Activated CD4-positive, CD25-positive, alpha-beta regulatory T cell (primary cell): Measurements from ENCODE around the gene GTF2H4.
"Not testable (repeated sequence)": the region's sequence is repeated elsewhere in the genome, so short reads cannot be mapped to it uniquely, and the experiment has no call there.

ENCODE experiments used
- DNase-seq, 4 experiments: peaks; one replicate each; lab custom pipeline; 2025; lab: John Stamatoyannopoulos, UW

GTF2H4 gene

DNA sequence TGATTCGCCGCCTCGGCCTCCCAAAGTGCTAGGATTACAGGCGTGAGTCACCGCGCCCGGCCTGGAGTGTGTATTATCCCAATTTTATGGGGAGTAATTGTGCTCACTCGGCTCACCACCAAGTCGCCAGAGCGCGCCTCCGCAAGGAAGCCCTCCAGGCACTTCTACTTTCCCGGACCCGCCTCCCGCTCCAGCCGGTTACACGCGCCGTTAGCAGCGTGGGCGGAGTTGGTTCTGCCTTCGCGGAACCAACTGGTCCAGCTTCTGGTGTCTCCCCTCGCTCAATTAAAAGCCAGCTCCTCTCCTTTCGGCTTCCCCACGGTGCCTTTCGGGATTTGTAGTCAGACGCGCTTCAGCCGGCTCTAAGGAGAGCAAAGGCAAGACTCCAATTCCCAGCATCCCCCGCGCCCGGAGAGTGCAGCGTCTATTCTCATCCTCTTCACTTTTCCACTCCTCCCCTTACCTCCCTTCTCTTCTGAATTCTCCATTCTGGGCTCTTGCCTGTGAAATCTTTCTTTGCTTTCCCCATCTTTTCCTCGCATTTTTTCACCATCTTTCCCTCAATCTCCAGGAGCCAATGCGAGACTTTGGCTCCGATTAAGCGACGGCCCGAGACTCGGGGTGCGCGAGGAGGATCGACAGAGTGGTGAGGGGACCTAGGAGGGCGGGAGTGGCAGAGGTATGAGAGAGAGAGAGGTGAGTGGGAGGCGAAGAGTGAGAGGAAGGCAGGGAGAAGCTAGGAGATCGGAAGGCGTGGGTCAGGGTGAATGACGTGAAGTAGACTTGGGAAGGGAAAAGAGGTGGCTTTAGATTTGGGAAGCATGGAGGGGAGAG lies at the start of gene GTF2H4:
Gene GTF2H4 (plus strand): TSS at position 450 of the 834 bp plus-strand sequence.
- peak; percentile 83 to 91 (median 88) for DNase-seq

DNA sequence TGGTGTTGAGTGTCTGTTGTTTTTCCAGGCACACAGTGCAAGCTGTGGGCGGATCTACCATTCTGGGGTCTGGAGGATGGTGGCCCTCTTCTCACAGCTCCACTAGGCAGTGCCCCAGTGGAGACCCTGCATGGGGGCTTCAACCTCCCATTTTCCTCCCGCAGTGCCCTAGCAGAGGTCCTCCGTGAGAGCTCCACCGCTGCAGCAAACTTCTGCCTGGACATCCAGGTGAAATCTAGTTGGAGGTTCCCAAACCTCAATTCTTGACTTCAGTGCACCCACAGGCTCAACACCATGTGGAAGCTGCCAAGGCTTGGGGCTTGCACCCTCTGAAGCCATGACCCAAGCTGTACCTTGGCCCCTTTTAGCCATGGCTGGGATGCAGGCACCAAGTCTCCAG lies 48.3 kb upstream of the GTF2H4 start:
- DNase-seq: not testable (repeated sequence)

DNA sequence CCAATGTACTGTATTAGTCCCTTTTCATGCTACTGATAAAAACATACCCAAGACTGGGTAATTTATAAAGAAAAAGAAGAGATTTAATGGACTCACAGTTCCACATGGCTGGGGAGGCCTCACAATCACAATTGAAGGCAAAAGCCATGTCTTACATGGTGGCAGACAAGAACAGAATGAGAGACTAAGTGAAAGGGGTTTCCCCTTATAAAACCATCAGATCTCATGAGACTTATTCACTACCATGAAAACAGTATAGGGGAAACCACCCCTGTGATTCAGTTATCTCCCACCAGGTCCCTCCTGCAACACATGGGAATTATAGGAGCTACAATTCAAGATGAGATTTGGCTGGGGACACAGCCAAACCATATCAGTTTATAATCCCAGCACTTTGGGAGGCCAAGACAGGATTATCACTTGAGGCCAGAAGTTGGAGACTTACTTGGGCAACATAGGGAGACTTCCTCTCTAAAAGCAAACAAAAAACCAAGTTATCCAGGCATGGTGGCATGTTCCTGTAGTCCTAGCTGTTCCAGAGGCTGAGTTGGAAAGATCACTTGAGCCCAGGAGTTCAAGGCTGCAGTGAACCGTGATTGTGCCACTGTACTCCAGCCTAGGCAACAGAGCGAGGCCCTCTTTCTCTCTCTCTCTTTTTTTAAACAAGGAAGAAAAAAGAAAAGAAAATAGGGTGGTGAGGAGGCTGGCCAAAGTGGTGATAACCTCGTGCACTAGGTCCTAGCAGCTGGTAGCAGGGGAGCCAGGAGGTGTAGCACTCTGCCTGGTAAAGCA lies 46.6 kb upstream of the GTF2H4 start:
- no peak for DNase-seq

DNA sequence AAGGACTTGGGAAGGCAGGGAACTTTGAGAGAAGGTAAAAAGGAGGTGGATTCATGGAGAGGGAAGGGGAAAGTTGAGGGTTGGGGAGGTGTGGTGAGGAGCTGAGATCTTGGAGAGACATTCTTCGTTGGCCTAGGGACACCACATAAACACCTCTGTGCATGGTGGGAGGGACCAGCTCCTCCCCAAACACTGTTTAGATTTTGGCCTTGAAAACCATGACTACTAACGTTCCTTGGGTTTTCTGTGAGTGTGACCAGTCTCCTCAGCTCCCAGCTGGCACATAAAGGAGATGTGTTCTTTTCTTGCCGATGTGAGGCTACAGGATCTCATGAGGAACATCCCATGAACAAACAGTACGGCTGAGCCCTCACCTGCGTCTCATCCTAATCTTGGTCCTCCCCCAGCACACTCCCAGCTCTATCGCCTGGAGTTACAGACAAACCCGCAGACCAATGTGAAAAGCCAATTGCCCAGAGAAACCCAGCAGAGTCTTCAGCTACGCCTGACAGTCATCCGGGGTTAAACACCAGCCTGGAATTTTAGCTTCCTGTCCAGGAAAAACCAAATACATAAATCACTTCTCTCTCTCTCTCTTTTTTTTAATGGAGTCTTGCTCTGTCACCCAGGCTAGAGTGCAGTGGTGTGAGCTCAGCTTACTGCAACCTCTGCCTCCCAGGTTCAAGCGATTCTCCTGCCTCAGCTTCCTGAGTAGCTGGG lies 45.7 kb upstream of the GTF2H4 start:
- DNase-seq: no peak

DNA sequence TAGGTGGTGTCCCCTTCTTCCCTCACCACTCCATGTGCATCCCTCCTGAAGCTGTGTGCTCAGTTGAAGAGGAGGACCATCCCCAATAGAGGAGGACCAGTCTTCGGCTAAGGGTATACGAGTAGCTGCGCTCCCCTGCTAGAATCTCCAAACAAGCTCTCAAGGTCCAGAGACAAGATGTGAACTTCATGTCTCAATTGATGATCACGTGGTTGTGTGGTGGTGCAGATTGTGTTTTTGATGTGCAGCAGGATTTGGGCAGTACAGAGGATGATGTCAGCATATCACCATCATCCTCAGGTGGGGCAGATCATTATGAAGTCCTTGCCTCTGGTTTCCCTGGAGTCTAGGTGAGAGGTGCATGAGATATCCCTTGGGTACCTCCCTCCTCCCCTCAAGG lies 43.7 kb upstream of the GTF2H4 start:
- no peak for DNase-seq

DNA sequence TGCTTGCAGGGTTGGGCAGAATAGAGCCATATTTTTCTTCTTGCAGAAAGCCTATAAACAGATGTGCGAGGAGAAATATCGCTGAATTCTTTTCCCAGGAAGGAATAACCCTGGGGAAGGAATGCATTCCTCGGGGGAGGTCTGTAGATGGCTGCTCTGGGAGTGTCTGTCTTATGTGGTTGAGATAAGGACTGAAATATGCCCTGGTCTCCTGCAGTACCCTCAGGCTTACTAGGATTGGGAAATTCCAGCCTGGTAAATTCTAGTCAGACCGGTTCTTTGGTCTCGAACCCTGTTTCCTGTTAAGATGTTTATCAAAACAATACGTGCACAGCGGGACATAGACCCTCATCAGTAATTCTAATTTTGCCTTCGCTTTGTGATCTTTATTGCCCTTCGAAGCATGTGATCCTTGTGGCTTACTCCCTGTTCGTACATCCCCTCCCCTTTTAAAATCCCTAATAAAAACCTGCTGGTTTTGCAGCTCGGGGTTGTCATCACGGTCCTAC lies 38.7 kb upstream of the GTF2H4 start:
- not testable (repeated sequence) for DNase-seq

DNA sequence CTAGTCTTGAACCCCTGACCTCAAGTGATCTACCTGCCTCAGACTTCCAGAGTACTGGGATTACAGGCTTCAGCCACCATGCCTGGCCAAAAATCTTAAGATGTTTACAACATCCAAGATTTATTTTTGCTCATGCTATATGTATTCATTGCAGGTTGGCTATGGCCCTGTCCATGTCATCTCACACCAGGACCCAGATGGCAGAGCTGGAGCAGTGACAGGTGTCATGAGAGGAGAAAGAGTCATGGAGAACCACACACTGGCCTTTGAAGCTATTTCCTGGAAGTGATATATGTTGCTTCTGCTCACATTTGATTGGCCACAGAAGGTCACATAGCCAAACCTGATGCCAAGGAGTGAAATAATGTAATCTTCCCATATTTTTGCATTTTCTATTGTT lies 37.5 kb upstream of the GTF2H4 start:
- DNase-seq: no peak

DNA sequence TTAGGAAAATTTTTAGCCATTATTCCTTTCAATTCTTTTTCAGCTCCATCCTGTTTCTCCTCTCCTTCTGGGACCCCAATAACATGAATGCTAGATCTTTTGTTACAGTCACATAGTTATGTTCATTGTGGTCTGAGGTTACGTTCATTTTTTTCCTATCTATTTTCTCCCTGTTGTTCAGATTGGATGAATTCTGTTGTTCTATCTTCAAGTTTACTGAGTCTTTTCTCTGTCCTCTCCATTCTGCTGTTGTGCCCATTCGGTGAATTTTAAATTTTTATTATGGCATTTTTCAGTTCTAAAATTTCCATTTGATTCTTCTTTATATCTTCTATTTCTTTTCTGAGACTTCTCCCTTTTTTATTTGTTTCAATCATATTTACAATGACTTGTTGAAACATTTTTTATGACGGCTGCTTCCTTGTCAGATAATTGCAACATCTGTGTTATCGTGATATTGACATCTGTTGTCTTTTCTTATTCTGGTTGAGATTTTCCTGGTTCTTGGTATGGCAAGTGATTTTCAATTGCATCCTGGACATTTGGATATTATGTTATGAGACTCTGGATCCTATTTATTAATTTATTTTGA lies 36.3 kb upstream of the GTF2H4 start:
- no peak for DNase-seq

DNA sequence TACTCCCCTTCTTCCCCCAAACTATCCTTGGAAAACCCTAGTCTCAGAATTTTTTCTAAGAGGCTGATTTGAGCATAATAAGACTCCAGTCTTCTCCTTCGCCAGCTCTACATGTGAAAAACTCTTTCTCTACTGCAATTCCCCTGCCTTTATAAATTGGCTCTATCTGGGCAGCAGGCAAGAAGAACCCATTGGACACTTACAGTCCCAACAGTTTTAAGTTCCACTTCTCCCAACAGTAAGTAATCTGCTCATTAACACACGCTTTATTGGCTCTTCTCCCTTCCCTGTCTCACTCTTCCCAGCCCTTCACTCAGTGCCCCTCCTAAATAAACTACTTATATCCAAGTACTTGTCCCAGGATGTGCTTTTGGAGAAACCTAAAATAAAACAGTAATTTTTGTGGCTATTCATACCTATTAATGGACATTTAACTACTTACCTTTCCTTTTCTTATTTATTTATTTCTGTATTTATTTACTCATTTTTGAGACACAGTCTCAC lies 34.8 kb upstream of the GTF2H4 start:
- no peak for DNase-seq

DNA sequence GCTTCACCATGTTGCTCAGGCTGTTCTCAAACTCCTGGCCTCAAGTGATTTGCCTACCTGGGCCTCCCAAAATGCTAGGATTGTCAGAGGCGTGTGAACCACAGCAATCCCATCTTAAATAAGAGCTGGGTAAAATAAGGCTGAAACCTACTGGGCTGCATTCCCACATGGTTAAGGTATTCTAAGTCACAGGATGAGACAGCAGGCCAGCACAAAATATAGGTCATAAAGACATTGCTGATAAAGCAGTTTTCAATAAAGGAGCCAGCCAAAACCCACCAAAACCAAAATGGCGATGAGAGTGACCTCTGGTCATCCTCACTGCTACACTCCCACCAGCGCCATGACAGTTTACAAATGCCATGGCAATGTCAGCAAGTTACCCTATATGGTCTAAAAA lies 34.2 kb upstream of the GTF2H4 start:
- DNase-seq: not testable (repeated sequence)

DNA sequence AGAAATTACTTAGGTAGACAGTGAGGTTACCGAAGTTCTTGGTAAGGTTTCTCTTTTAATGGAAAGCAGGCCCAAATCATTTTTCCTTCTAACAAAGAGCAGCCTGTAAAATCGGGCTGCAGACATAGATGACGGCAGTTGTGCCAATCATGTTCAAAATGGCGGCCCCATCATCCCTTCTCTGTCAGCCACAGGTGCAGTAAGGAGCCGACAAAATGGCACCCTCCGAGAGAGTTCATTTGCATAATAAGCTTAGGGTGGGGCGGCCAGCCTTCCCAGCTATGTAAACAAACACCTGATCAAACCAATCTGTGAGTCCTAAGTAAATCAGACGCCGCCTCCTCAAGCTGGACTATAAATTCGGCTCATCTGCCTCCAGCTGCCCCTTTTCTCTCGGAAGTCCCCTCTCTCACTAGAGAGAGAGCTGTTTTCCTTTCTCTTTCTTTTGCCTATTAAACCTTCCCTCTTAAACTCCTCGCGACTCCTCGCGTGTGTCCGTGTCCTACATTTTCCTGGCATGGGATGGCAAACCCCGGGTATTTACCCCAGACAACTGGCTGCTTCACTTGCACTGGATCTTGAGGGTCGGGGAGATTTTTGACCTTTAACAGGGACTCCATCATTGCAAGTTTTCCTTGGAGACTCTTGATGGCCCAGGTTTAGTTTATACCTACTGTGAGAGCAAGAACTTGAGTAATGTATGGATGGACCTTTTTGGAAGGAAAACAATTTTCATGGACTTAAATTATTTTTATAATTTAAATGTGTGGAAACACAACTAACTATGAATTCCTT lies 32.6 kb upstream of the GTF2H4 start:
- DNase-seq: no peak

DNA sequence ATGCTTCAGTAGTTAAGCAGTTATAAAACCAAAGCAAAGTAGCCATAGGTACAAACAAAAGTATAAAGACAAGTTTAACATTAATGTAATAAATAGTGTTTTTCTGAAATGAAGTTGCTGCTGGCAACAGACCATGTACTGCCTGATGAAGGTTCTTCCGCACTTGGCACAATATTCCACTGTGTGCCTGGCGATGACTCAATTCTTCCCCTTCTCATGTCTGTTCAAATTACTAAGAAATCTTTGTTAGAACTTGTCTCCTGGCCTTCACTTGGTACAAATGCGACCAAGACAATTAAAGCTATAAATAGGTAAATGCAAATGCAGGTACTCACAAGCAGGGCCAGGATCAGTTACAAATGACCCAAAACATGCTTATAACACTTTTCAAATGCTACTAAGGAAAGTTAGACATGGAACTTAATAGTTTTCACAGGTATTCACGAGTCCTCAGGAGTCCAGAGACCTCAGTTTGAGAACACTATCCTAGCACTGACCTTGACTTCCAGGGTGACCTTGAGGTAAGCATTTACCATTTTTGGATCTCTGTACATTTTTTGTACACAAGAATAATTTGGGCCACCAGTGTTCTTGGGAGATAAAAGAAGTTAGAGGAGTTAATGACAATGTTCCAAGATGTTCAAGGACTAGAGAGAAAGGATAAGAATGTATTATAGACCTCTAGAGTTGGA lies 31.8 kb upstream of the GTF2H4 start:
- no peak for DNase-seq

DNA sequence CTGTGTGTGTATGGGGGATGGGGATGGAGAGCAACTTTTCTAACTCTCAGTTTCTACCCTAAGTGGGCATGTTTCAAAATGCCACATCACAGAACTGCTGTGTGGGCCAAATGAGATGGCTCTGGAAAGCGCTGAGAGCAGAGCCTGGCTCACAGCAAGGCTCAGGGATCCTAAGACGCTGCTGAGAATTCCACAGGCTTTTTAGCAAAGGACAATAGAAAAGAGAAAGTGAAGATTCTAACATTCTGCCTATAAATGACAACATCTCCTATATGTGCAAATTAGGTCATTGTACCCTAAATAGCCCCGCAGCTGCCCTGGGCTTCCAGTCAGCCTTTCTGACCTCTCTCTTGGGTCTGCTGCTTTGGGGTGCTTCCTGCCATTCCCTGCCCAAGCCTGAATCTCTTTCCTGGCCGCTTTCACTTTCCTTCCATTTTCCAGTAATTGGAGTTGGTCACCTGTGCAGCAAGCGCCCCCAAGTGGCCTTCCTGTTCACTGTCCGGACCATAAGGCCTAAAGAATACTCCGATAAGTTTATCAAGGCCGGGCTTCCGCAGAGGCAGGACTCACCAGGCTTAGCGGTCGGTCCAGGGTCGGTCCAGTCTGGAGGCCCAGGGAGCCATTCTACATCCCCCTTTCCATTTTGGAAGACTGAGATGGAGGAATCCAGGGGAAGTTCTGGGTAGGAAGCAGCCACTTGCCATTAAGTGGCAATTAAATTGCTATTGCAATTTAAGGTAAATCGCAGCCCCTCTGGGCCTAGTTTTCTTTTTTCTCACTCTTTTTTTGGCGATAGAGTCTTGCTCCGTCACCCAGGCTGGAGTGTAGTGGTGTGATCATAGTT lies 30.4 kb upstream of the GTF2H4 start:
- DNase-seq: peak; percentile 47 to 62 (median 55)

DNA sequence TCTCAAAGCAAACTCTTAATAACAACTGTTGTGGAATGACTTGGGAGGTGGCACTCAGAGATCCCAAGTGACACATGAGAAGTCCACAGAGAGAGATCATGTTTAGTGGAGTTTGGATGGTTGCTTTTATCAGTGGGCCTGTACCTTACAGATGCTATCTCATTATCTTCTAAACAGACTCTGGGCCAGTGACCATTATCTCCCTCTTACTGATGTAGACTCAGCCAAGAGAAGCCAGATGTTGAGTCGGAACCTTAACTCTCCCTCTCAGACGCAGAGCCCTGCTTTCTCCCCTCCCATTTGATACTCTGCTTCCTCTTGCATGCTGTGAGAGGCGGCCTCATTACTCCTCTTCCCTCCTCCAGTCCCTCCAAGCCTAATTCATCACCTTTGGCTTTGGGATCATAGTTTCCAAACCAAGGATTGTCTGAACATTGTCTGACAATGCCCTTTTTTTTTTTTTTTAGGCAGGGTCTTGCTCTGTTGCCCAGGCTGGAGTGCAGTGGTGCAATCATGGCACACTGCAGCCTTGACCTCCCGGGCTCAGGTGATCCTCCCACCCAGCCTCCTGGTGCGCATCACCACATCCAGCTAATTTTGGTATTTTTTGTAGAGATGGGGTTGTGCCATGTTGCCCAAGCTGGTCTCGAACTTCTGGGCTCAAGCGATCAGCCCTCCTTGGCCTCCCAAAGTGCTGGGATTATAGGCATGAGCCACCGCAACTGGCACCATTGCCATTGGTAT lies 28.2 kb upstream of the GTF2H4 start:
- DNase-seq: no peak

DNA sequence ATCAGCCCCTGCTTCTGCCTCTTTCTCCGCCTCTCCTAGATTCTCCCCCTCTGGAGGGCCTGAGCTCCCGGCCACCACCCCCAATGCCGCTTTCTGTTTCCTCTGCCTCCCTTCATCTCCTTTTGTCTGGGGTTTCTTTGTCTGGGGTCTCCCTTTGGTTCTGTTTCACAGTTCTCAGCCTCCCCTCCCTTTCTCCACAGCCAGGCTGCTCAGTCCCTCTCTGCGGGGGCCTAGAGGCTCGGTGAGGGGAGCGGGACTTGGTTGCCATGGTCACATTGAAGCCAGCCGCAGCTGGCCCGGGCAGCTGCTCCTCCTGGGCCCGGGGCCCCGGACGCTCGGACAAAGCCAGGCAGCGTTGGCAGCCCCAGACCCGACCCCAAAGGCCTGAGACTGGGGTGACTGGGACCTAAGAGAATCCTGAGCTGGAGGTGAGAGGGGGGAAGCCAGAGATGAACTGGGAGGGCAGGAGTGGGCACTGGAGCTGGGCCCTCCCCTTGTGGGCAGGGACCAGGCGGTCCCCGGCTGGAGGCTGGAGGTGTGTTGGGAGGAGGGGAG lies 27.2 kb upstream of the GTF2H4 start:
- no peak for DNase-seq

DNA sequence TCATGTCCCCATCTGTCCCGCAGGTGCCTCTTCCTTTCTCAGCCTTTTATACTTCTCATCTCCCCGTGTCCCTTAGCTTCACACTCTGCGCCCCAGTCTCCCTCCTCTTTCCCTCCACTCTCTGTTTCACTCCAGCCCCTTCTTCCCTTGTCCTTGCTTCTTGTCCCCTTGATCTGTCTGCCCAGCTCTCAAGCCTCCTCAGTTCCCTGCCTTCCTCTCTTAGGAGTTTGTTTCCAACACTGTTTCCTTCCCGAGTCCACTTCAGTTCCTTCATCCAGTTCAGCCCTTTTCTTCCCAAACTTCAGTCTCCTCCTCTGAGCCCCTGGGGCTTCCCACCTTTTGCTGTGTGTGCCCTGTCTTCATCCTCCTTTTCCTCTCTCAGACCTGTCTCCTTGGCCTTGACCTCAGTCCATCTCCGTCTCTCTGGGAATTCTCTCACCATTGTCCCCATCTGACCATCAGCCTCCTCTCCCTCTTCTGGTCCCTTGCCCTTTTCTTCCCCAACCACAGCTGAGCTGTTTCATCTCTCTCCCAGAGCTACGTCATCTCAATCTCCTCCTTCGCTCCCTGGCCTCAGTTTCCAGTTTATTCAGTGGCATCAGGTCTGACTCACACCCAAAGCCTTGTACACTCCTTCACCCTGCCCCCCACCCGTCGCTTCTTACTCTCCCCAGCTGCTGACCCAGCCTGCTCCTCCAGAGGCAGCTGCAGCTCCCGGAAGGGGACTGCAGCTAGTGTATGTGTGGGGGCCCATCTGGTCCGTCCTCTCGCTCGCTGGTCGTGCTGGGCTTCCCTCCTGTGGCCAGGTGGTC lies 26.4 kb upstream of the GTF2H4 start:
- no peak for DNase-seq

DNA sequence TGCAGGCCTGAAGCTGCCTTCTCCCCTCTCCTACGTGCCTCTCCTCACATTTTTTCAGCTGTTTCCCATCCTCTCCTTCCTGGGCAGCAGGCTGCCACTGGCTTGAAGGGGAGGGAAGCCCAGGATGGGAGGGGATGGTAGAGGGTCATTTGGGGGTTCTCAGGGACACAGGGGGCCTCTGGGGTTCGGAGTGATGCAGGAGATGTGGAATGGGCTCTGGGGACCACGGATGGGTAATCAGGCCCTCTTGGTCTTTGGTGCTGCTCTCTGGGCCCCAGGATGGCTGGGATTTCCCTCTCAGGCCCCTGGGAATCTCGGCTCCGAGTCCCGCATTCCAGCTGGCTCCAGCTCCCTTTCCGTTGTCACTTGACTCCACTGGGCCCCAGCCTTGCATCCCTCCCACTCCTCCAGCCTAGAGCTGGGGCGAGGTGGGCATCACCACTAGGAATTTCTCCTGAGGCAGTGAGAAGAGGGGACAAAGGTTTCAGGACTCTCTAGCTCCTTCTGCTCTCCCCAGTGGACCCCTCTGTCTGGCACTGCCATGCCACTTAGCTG lies 25.7 kb upstream of the GTF2H4 start:
- DNase-seq: no peak
